Measurements from ENCODE around the gene RIMKLA.

RIMKLA gene

DNA sequence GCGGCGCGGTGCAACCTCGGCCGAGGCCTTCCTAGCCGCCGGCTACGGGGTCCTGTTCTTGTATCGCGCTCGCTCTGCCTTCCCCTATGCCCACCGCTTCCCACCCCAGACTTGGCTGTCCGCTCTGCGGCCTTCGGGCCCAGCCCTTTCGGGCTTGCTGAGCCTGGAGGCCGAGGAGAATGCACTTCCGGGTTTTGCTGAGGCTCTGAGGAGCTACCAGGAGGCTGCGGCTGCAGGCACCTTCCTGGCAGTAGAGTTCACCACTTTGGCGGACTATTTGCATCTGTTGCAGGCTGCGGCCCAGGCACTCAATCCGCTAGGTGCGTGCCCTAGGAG is 76.1 kb downstream of the RIMKLA start:
- DNase-seq (ENCODE audit: low read depth), result peak; percentile 62
- peak overlapping the region; percentile 79 for H3K4me3 ChIP-seq (ENCODE audit: low read length)
- TF ChIP-seq, protein P1, sequence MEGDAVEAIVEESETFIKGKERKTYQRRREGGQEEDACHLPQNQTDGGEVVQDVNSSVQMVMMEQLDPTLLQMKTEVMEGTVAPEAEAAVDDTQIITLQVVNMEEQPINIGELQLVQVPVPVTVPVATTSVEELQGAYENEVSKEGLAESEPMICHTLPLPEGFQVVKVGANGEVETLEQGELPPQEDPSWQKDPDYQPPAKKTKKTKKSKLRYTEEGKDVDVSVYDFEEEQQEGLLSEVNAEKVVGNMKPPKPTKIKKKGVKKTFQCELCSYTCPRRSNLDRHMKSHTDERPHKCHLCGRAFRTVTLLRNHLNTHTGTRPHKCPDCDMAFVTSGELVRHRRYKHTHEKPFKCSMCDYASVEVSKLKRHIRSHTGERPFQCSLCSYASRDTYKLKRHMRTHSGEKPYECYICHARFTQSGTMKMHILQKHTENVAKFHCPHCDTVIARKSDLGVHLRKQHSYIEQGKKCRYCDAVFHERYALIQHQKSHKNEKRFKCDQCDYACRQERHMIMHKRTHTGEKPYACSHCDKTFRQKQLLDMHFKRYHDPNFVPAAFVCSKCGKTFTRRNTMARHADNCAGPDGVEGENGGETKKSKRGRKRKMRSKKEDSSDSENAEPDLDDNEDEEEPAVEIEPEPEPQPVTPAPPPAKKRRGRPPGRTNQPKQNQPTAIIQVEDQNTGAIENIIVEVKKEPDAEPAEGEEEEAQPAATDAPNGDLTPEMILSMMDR (IDR thresholded peaks at IDR 0.05; ENCODE audit: insufficient read depth, low read depth, low read length, missing control alignments), result no peak

DNA sequence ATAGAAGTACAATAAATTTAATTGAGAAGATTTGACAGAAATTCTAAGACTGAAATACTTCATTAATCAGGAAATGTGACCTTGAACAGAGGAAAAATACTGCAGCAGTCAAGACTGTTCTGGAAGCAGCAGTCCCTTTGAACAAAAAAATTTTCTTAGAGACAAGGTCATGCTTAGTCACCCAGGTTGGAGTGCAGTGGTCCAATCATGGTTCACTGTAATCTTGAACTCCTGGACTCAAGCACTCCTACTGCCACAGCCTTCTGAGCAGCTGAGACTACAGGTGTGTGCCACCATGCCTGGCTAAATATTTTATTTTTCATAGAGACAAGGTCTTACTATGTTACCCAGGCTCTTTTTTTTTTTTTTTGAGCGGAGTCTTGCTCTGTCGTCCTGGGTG is 80.6 kb downstream of the RIMKLA start:
- DNase-seq (ENCODE audit: low read depth), result no peak

DNA sequence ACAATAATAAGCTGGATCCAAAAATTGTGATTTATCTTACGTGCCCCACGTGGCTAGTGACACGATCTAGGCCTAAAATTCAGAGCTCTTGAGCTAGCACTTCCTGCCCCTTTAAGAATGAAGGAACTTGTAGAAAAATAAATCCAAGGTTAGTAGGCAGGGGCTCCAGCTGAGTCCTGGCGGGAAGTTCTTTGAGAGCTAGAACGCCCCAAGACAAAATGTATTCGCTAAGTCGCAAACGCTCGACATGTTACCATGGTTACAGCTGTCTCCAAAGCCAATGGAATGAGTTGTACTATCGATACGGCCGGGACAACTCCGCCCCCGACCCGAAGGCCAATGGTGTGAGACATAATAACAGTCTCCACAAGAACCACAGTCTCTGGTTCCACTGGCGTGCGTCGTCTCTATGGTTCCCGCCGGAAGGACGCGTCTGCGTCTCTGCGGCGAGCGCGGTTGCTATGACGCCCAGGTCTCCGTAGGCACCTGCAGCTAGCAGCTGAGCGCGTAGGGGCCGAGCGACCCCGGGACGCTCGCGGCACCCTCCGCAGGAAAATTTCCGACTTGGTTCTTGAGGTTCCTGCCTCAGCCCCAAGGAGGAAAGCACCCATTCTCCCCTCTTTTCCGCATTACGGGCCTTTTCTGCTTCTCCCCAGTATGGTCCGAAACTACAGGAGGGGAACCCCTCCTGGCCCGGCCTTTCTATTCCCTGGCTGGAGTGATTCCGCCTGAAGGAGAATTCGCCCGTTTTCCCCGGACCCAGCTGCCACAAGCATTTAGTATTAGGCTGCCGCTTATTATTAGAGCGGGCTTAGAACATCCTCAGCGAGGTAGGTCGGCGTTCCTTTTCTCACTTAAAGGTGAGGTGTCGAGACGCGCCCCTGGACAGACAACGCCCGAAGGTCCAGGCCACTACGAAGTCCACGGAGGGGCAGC is 82.5 kb downstream of the RIMKLA start, which contains the start of gene CCDC30:
CCDC30 (plus strand) TSS at position 459 of the 936 bp plus-strand sequence. CDS start 17,266 bp downstream, outside the sequence.
- H3K4me3 ChIP-seq (ENCODE audit: low read length), result peak within 1 kb of the TSS; percentile 77
- TF ChIP-seq, protein P1 (IDR thresholded peaks at IDR 0.05; ENCODE audit: insufficient read depth, low read depth, low read length, missing control alignments), result no peak
- peak; percentile 98 for DNase-seq (ENCODE audit: low read depth)

More for the DNA sequence above, 80.6 kb downstream of the RIMKLA start:
- no peak overlapping the region for H3K4me3 ChIP-seq (ENCODE audit: low read length)
- TF ChIP-seq, protein P1 (IDR thresholded peaks at IDR 0.05; ENCODE audit: insufficient read depth, low read depth, low read length, missing control alignments), result no peak

DNA sequence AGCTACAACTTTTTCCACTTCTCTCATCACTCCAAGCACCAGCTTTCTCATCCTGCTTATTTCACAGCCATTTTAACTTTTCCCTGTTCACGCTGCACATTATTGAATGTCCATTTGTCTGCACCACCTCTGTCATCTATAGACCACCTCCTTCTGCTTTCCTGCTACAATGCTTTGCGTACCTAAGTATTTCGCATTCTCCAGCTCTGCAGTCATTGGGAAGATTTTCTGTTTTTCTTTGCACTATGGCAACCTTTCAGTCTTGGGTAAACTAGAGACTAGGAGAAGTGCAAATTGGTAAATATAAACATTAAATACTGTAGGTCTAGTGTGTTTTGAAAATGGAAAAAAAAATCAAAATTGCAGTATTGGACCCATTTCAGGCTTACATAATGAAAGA is 83.3 kb downstream of the RIMKLA start:
- peak overlapping the region; percentile 77 for H3K4me3 ChIP-seq (ENCODE audit: low read length)
- DNase-seq (ENCODE audit: low read depth), result no peak
- TF ChIP-seq, protein P1 (IDR thresholded peaks at IDR 0.05; ENCODE audit: insufficient read depth, low read depth, low read length, missing control alignments), result no peak

DNA sequence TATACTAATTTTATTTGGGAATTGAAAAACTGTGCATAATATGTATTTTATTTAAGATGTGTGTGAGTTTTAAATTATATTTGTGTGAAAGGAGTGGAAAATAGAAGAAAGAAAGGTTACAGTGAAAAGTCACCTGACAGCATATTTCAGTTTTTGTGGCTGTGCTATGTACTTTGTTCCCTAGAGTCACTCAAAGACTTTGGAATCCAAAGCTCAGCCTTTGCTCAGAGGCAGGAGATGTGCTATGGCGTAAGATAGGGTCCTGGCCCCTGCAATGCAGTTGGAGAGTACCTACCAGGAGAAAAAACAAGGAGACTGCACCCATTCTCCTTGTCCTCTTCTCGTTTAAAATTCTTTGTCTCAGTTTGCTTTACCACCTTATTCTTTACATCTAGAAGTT is 85.4 kb downstream of the RIMKLA start:
- DNase-seq (ENCODE audit: low read depth), result no peak
- no peak overlapping the region for H3K4me3 ChIP-seq (ENCODE audit: low read length)
- TF ChIP-seq, protein P1 (IDR thresholded peaks at IDR 0.05; ENCODE audit: insufficient read depth, low read depth, low read length, missing control alignments), result no peak

DNA sequence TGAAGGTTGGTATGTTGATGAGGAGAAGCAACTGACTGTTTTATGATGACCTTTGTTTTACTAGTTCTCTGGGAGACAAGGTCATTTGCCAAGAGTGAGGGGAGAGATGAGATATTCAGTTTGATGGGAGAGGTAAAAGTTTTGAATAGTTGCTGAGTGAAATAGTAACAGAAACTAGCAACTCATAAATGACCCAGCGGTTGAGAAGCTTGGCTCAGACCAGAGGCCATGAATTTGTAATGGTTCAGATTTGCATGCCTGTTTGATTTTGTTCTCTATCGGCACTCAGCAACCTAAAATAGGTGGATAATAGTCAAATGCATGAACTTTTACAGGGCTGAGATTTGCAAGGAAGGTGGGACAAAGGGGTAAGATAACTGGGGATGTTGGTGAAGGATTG is 89.1 kb downstream of the RIMKLA start:
- no peak for DNase-seq (ENCODE audit: low read depth)
- TF ChIP-seq, protein P1 (IDR thresholded peaks at IDR 0.05; ENCODE audit: insufficient read depth, low read depth, low read length, missing control alignments), result no peak
- no peak overlapping the region for H3K4me3 ChIP-seq (ENCODE audit: low read length)

Data from epithelial cell of esophagus (primary cell).